Measurements from ENCODE around the gene CDH24.

Gene CDH24

GRCh38 chr14:23002592-23002991 lies 54.7 kb downstream of the CDH24 start:
- TF ChIP-seq CTCF (IDR thresholded peaks at IDR 0.05; ENCODE audit: low read depth, low read length), result no peak
- DNase-seq (ENCODE audit: extremely low read depth, low read depth), result no peak

- DNase-seq (ENCODE audit: extremely low read depth, low read depth), result no peak
- TF ChIP-seq CTCF (IDR thresholded peaks at IDR 0.05; ENCODE audit: low read depth, low read length), result no peak
Observed at GRCh38 chr14:23000860-23001259, 56.5 kb downstream of the CDH24 start.

GRCh38 chr14:22998329-22999012 lies 58.8 kb downstream of the CDH24 start:
- TF ChIP-seq CTCF (IDR thresholded peaks at IDR 0.05; ENCODE audit: low read depth, low read length), result no peak
- DNase-seq (ENCODE audit: extremely low read depth, low read depth), result no peak

GRCh38 chr14:22997676-22998323 lies 59.5 kb downstream of the CDH24 start:
- TF ChIP-seq CTCF (IDR thresholded peaks at IDR 0.05; ENCODE audit: low read depth, low read length), result no peak
- no peak for DNase-seq (ENCODE audit: extremely low read depth, low read depth)

All from AG09319 (cell line).